Measurements from ENCODE around the gene PRKCD.

Gene PRKCD

GRCh38 chr3:53221827-53222182 is 60.8 kb downstream of the PRKCD start:
- DNase-seq (no peak), ATAC-seq (no peak)
- Mint-ChIP-seq H3K27me3 (no peaks in the 10 kb centered on the region), H3K9me3 (no peaks in the 10 kb centered on the region), H3K4me3 (no peak overlapping the region), H3K27ac (no peak overlapping the region), H3K4me1 (peaks cover 5% of the 10 kb centered on the region)

- DNase-seq (no peak), ATAC-seq (no peak)
- Mint-ChIP-seq H3K4me1 (peaks cover 5% of the 10 kb centered on the region), H3K9me3 (no peaks in the 10 kb centered on the region), H3K27ac (peak overlapping the region in 1 of 2 donors; percentile 67), H3K27me3 (no peaks in the 10 kb centered on the region), H3K4me3 (no peak overlapping the region)
Observed at GRCh38 chr3:53222183-53222901, 61.3 kb downstream of the PRKCD start.

GRCh38 chr3:53223025-53223424 is 62.0 kb downstream of the PRKCD start:
- H3K9me3 Mint-ChIP-seq = no peaks in the 10 kb centered on the region
- no peak for ATAC-seq
- H3K27ac Mint-ChIP-seq = peak overlapping the region in 1 of 2 donors; percentile 67

GRCh38 chr3:53223541-53223966 is 62.5 kb downstream of the PRKCD start:
- Mint-ChIP-seq H3K27me3 (no peaks in the 10 kb centered on the region), H3K4me1 (peaks cover 5% of the 10 kb centered on the region), H3K27ac (no peak overlapping the region), H3K4me3 (no peak overlapping the region), H3K9me3 (no peaks in the 10 kb centered on the region)
- no peak for ATAC-seq
- no peak for DNase-seq

More at GRCh38 chr3:53223025-53223424, 62.0 kb downstream of the PRKCD start:
- Mint-ChIP-seq H3K27me3 (no peaks in the 10 kb centered on the region), H3K4me1 (peaks cover 5% of the 10 kb centered on the region), H3K4me3 (no peak overlapping the region)
- DNase-seq = no peak

- H3K9me3 Mint-ChIP-seq = no peaks in the 10 kb centered on the region
- DNase-seq = no peak
Observed at GRCh38 chr3:53224026-53224425, 63.0 kb downstream of the PRKCD start.

GRCh38 chr3:53224536-53224935 is 63.5 kb downstream of the PRKCD start:
- Mint-ChIP-seq H3K27me3 (no peaks in the 10 kb centered on the region), H3K4me1 (peaks cover 5% of the 10 kb centered on the region), H3K27ac (no peak overlapping the region), H3K9me3 (no peaks in the 10 kb centered on the region), H3K4me3 (no peak overlapping the region)
- ATAC-seq (no peak), DNase-seq (no peak)

More at GRCh38 chr3:53224026-53224425, 63.0 kb downstream of the PRKCD start:
- no peak for ATAC-seq
- Mint-ChIP-seq H3K4me3 (no peak overlapping the region), H3K27me3 (no peaks in the 10 kb centered on the region), H3K27ac (peak overlapping the region in 1 of 2 donors; percentile 42), H3K4me1 (peaks cover 5% of the 10 kb centered on the region)

GRCh38 chr3:53225181-53225580 is 64.2 kb downstream of the PRKCD start:
- DNase-seq = no peak
- Mint-ChIP-seq H3K4me3 (no peak overlapping the region), H3K27ac (no peak overlapping the region), H3K4me1 (peaks cover under 1% of the 10 kb centered on the region), H3K27me3 (no peaks in the 10 kb centered on the region), H3K9me3 (no peaks in the 10 kb centered on the region)
- ATAC-seq = no peak

- H3K4me3 Mint-ChIP-seq = no peak overlapping the region
- no peak for DNase-seq
- H3K9me3 Mint-ChIP-seq = no peaks in the 10 kb centered on the region
- no peak overlapping the region for H3K27ac Mint-ChIP-seq
- ATAC-seq = no peak
- H3K4me1 Mint-ChIP-seq = no peaks in the 10 kb centered on the region
- no peaks in the 10 kb centered on the region for H3K27me3 Mint-ChIP-seq
Observed at GRCh38 chr3:53225651-53226050, 64.6 kb downstream of the PRKCD start.

- Mint-ChIP-seq H3K4me1 (no peaks in the 10 kb centered on the region), H3K27ac (no peak overlapping the region), H3K9me3 (no peaks in the 10 kb centered on the region), H3K4me3 (no peak overlapping the region), H3K27me3 (no peaks in the 10 kb centered on the region)
- DNase-seq (no peak), ATAC-seq (no peak)
Observed at GRCh38 chr3:53226142-53226840, 65.3 kb downstream of the PRKCD start.

GRCh38 chr3:53226841-53227407 is 65.9 kb downstream of the PRKCD start:
- Mint-ChIP-seq H3K9me3 (no peaks in the 10 kb centered on the region), H3K4me3 (no peak overlapping the region), H3K27ac (peak overlapping the region in 1 of 2 donors; percentile 65), H3K4me1 (no peaks in the 10 kb centered on the region), H3K27me3 (no peaks in the 10 kb centered on the region)
- DNase-seq (no peak), ATAC-seq (no peak)

- H3K4me1 Mint-ChIP-seq = no peaks in the 10 kb centered on the region
- H3K9me3 Mint-ChIP-seq = no peaks in the 10 kb centered on the region
- no peak for ATAC-seq
- no peak overlapping the region for H3K27ac Mint-ChIP-seq
- H3K4me3 Mint-ChIP-seq = no peak overlapping the region
- no peak for DNase-seq
- no peaks in the 10 kb centered on the region for H3K27me3 Mint-ChIP-seq
Observed at GRCh38 chr3:53227993-53228885, 67.2 kb downstream of the PRKCD start.

- ATAC-seq = no peak
- Mint-ChIP-seq H3K4me1 (no peaks in the 10 kb centered on the region), H3K27ac (no peak overlapping the region)
Observed at GRCh38 chr3:53229171-53229570, 68.2 kb downstream of the PRKCD start.

GRCh38 chr3:53229606-53230005 is 68.6 kb downstream of the PRKCD start:
- no peaks in the 10 kb centered on the region for H3K4me1 Mint-ChIP-seq
- no peak for DNase-seq
- no peaks in the 10 kb centered on the region for H3K9me3 Mint-ChIP-seq
- no peak for ATAC-seq
- no peak overlapping the region for H3K4me3 Mint-ChIP-seq
- no peak overlapping the region for H3K27ac Mint-ChIP-seq
- H3K27me3 Mint-ChIP-seq = no peaks in the 10 kb centered on the region

More at GRCh38 chr3:53229171-53229570, 68.2 kb downstream of the PRKCD start:
- no peak for DNase-seq
- H3K9me3 Mint-ChIP-seq = no peaks in the 10 kb centered on the region
- no peak overlapping the region for H3K4me3 Mint-ChIP-seq
- H3K27me3 Mint-ChIP-seq = no peaks in the 10 kb centered on the region

GRCh38 chr3:53230041-53230621 is 69.1 kb downstream of the PRKCD start:
- ATAC-seq = no peak
- no peak overlapping the region for H3K27ac Mint-ChIP-seq

GRCh38 chr3:53230789-53231188 is 69.8 kb downstream of the PRKCD start:
- no peak for ATAC-seq
- H3K27ac Mint-ChIP-seq = no peak overlapping the region

More at GRCh38 chr3:53230041-53230621, 69.1 kb downstream of the PRKCD start:
- Mint-ChIP-seq H3K27me3 (no peaks in the 10 kb centered on the region), H3K4me1 (peaks cover 1% of the 10 kb centered on the region), H3K4me3 (no peak overlapping the region), H3K9me3 (no peaks in the 10 kb centered on the region)
- DNase-seq = no peak

More at GRCh38 chr3:53230789-53231188, 69.8 kb downstream of the PRKCD start:
- no peak overlapping the region for H3K4me3 Mint-ChIP-seq
- peaks cover 7% of the 10 kb centered on the region for H3K4me1 Mint-ChIP-seq
- H3K27me3 Mint-ChIP-seq = no peaks in the 10 kb centered on the region
- no peaks in the 10 kb centered on the region for H3K9me3 Mint-ChIP-seq
- DNase-seq = no peak
